ENCODE measurements around the gene NPPC. TPM values are rescaled to one million over a fixed set of nuclear protein-coding genes. Genes with fewer than 3 reads are reported as not detected.

The NPPC gene
- total and polyA plus RNA-seq, 10 of the 15 experiments (the other 5 are each of a cell fraction or from before 2014, with no cell fraction given) = 0.15 TPM; not detected in 9

GRCh38 chr2:231934441-231935206 lies 8.4 kb upstream of the NPPC start:
- Histone ChIP-seq H3K36me3 (ENCODE audit: control insufficient read depth in 2 of 2, insufficient read depth in 2 of 2, low read length in 1 of 2) (no peaks in the 10 kb centered on the region), H4K20me1 (ENCODE audit: control insufficient read depth, insufficient read depth) (no peaks in the 10 kb centered on the region), H3K9me3 (replicated peaks; ENCODE audit: control insufficient read depth, insufficient read depth, low read length) (no peaks in the 10 kb centered on the region), H3K79me2 (ENCODE audit: control insufficient read depth, insufficient read depth, low read length) (no peaks in the 10 kb centered on the region), H3K27me3 (replicated peaks in 1 of 2; ENCODE audit: control insufficient read depth in 2 of 2, insufficient read depth in 2 of 2, low read length in 1 of 2) (peaks cover 0 to 2% of the 10 kb centered on the region in 2 experiments; a peak in 1 of 4 replicates), H3K4me3 (no peak overlapping the region), H3K4me1 (ENCODE audit: control insufficient read depth, insufficient read depth, low read length) (no peaks in the 10 kb centered on the region), H3K4me2 (ENCODE audit: control insufficient read depth, insufficient read depth) (no peak overlapping the region), H2AFZ (ENCODE audit: control insufficient read depth, low read depth, low read length) (no peak overlapping the region), H3K9ac (ENCODE audit: control insufficient read depth, insufficient read depth, low read length) (no peak overlapping the region), H3K27ac (ENCODE audit: control insufficient read depth, insufficient read depth) (no peak overlapping the region)
- CTCF ChIA-PET = interaction anchor here (1.3 to 8.2 kb wide), 4 partner anchors 12 to 358 kb away, joined by 3 to 32 read pairs (median 4); no protein-coding TSS in a partner anchor
- SMC1A ChIA-PET (ENCODE audit: uncharacterized antibody, unreplicated experiment) = no interaction called here
- no peak for ATAC-seq
- WGBS (ENCODE audit: insufficient coverage, insufficient replicate concordance, low lambda C conversion rate, missing lambda C conversion rate) = 2% methylated on average over 8 of the region's 8 CpGs
- intact Hi-C loops (cut with micrococcal nuclease; ENCODE audit: unreplicated experiment) = no loop called here
- POLR2A ChIA-PET = interaction anchor here (0.9 kb wide), 1 partner anchor 61 kb away, joined by 3 read pairs; no protein-coding TSS in a partner anchor
- RAD21 ChIA-PET (ENCODE audit: unreplicated experiment) = interaction anchor here (1.3 kb wide), 1 partner anchor 14 kb away, joined by 3 read pairs; no protein-coding TSS in a partner anchor
- no TSS peak for BruUV-seq (replicated peaks)
- FAIRE-seq = no peak
- no peak for TF ChIP-seq SREBF1 (IDR thresholded peaks at IDR 0.05; ENCODE audit: low read length)
- TF ChIP-seq STAT3 (IDR thresholded peaks at IDR 0.05; ENCODE audit: low read depth, low read length) = no peak
- TF ChIP-seq PRDM15 (CRISPR knock-in tag; IDR thresholded peaks at IDR 0.05) = no peak
- TF ChIP-seq RELB (IDR thresholded peaks at IDR 0.05; ENCODE audit: low read depth) = no peak
- TF ChIP-seq USF1 (IDR thresholded peaks at IDR 0.05; ENCODE audit: borderline replicate concordance, extremely low read length, insufficient read depth, low read depth, low read length) = no peak
- TF ChIP-seq MYC (IDR thresholded peaks at IDR 0.05; ENCODE audit: insufficient read depth, insufficient read length, insufficient replicate concordance, low read length, severe bottlenecking) = no peak
- TF ChIP-seq NFYA (IDR thresholded peaks at IDR 0.05; ENCODE audit: borderline replicate concordance, low read depth, low read length) = no peak
- in situ Hi-C loops (cut with MboI) = no loop called here
- no peak for DNase-seq (ENCODE audit: low read depth, low spot score)
